Hepatocyte (in vitro differentiated cells): ENCODE measurements around the gene MROH2A.

ENCODE experiments used
- EZH2 ChIP-seq: fragments of 200-600 bp; sonication (generic); IDR thresholded peaks from 2 replicates; pipeline ENCODE4 v1.6.1; 2016; ENCODE audit warnings: antibody characterized with exemption, mild to moderate bottlenecking, borderline replicate concordance
- EZH2phosphoT487 ChIP-seq: fragments of 200-600 bp; sonication (generic); IDR thresholded peaks from one replicate; pipeline ENCODE4 v1.6.1; 2018; ENCODE audit warnings: antibody characterized with exemption, mild to moderate bottlenecking, low read depth, moderate library complexity; ENCODE audit not compliant: unreplicated experiment, severe bottlenecking
- TF ChIP-seq, protein P1 (sequence below): fragments of 200-600 bp; sonication (generic); IDR thresholded peaks from 2 replicates; pipeline ENCODE4 v1.5.1; 2016; ENCODE audit warnings: antibody characterized with exemption, mild to moderate bottlenecking; ENCODE audit not compliant: poor library complexity

GRCh38 chr2:233865838-233866237 lies 87.7 kb downstream of the MROH2A start:
- TF ChIP-seq, protein P1, sequence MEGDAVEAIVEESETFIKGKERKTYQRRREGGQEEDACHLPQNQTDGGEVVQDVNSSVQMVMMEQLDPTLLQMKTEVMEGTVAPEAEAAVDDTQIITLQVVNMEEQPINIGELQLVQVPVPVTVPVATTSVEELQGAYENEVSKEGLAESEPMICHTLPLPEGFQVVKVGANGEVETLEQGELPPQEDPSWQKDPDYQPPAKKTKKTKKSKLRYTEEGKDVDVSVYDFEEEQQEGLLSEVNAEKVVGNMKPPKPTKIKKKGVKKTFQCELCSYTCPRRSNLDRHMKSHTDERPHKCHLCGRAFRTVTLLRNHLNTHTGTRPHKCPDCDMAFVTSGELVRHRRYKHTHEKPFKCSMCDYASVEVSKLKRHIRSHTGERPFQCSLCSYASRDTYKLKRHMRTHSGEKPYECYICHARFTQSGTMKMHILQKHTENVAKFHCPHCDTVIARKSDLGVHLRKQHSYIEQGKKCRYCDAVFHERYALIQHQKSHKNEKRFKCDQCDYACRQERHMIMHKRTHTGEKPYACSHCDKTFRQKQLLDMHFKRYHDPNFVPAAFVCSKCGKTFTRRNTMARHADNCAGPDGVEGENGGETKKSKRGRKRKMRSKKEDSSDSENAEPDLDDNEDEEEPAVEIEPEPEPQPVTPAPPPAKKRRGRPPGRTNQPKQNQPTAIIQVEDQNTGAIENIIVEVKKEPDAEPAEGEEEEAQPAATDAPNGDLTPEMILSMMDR: no peak
- no peak for TF ChIP-seq EZH2
- TF ChIP-seq EZH2phosphoT487: no peak
